HepG2 (cell line): Measurements from ENCODE around the gene ZNHIT1. TPM values are rescaled to one million over a fixed set of nuclear protein-coding genes. Genes with fewer than 3 reads are reported as not detected.

Source experiments
- ATF7-NPFF ChIP-seq: sonication (generic); formaldehyde crosslinking; IDR thresholded peaks from 2 replicates; pipeline ENCODE4 v1.8.1; 2023; ENCODE audit warnings: mild to moderate bottlenecking, low read depth, missing genetic modification reagents, moderate library complexity
- CAMTA2 ChIP-seq: sonication (generic); formaldehyde crosslinking; IDR thresholded peaks from 2 replicates; pipeline ENCODE4 v1.4.0; 2020; ENCODE audit warnings: mild to moderate bottlenecking, missing genetic modification reagents, borderline replicate concordance
- CBX2 ChIP-seq, 2 experiments: fragments of 200-600 bp in 1 of 2; sonication (generic); formaldehyde crosslinking in 1 of 2; IDR thresholded peaks; 2 replicates each; pipeline versions ENCODE4 v1.7.0 to v1.8.1; 2018 to 2022; ENCODE audit warnings: low read depth in 2 of 2, low read length in 1 of 2, mild to moderate bottlenecking in 1 of 2, missing genetic modification reagents in 1 of 2
- CENPX ChIP-seq: sonication (generic); formaldehyde crosslinking; IDR thresholded peaks from 2 replicates; pipeline ENCODE4 v1.9.0; 2021; ENCODE audit warnings: mild to moderate bottlenecking, missing genetic modification reagents, moderate library complexity
- HHEX ChIP-seq: IDR thresholded peaks from 2 replicates; pipeline ENCODE4 v1.6.1; 2016; ENCODE audit warnings: control low read depth
- ISL2 ChIP-seq: sonication (generic); formaldehyde crosslinking; IDR thresholded peaks from 2 replicates; pipeline ENCODE4 v1.5.0; 2020; ENCODE audit warnings: missing genetic modification reagents
- LRRFIP1 ChIP-seq: sonication (generic); formaldehyde crosslinking; conservative IDR thresholded peaks from 2 replicates; pipeline ENCODE4 v1.4.0; 2020; ENCODE audit warnings: missing genetic modification reagents
- MIER3 ChIP-seq: IDR thresholded peaks from 2 replicates; pipeline ENCODE4 v1.6.1; 2016; ENCODE audit warnings: missing compliant biosample characterization, borderline replicate concordance
- PAWR ChIP-seq: sonication (generic); formaldehyde crosslinking; IDR thresholded peaks from 2 replicates; pipeline ENCODE4 v1.4.0; 2020; ENCODE audit warnings: missing genetic modification reagents, mild to moderate bottlenecking, borderline replicate concordance
- U2AF1 ChIP-seq: fragments of 200-400 bp; formaldehyde crosslinking; optimal IDR thresholded peaks from 2 replicates; pipeline ENCODE3; 2017; ENCODE audit warnings: mild to moderate bottlenecking, low read depth, low read length
- ZNF407 ChIP-seq: sonication (generic); formaldehyde crosslinking; IDR thresholded peaks from one replicate; pipeline ENCODE4 v1.5.1; 2020; ENCODE audit warnings: mild to moderate bottlenecking, missing genetic modification reagents; ENCODE audit errors: not compliant biosample characterization
- polyA plus RNA-seq, 8 experiments: library from polyadenylated mRNA; depleted of rRNA in 3 of 8; stranded (reverse) in 7 of 8; unstranded in 1 of 8; fragments of >200 nt; fragmentation: Illumina TruSeq in 4 of 8; extraction: Trizol in 4 of 8; gene quantifications; 2 replicates each; pipeline versions ENCODE4 v1.2.1 to v1.2.3, GENCODE V29; 2011 to 2016; ENCODE audit warnings: low read depth in 4 of 8, missing spikeins in 1 of 8, mixed read lengths in 1 of 8; ENCODE audit not compliant: insufficient read depth in 1 of 8
- total RNA-seq, 5 experiments: library from RNA; depleted of rRNA; stranded (reverse); fragments of >200 nt; fragmentation: Illumina TruSeq; extraction: Trizol; gene quantifications; 2 replicates each; pipeline ENCODE4 v1.2.3, GENCODE V29; 2016; ENCODE audit warnings: low read depth in 1 of 5
- TF ChIP-seq, protein P1 (sequence below): sonication (generic); formaldehyde crosslinking; conservative IDR thresholded peaks from 2 replicates; pipeline ENCODE4 v1.4.0; 2020; ENCODE audit warnings: missing genetic modification reagents
- TF ChIP-seq, protein P2 (sequence below): IDR thresholded peaks from 2 replicates; pipeline ENCODE4 v1.6.1; 2012; ENCODE audit warnings: low read depth, low read length, improper control_type of control experiment
- TF ChIP-seq, protein P3 (sequence below): sonication (generic); formaldehyde crosslinking; IDR thresholded peaks from 2 replicates; pipeline ENCODE4 v1.4.0; 2020; ENCODE audit warnings: missing genetic modification reagents

The ZNHIT1 gene
- total and polyA plus RNA-seq, 2 of the 13 experiments (the other 11 are each of a cell fraction or from before 2014, with no cell fraction given), result 32.5 to 64.5 TPM

DNA sequence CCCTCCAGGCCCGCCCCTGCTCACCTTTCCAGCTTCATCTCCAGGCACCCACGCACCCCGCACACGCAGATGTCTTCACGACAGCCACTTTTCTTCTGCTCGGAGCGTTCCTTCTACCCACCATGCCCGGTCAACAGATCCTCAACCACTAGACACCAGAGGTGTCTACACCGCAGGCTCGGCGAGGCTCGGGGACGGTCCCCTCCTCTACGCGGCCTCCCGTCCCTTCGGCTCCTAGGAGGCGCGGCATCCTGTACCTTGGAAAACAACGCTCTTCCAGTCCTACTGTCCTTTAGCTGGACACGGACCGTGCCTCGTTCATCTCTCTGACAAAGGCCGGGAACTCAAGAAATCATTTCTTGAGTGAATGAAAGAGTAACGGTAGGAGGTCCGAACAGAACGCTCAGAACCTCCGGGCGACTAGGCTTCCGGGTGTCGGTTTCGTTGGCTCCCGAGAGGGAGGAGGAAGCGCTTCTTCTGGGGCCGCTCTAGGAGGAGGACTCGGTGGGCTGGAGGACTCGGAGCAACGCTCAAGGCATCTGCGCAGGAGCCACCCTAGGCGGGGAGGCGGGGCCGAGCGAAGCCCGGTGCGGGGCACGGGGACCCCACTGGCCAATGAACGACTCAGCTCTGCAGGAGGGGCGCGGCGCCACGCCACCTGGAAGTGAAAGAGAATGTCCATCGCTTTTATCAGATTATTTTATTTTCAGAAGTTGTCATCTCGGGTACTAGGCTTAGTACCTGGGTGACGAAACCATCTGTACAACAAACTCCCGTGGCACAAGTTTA is 34.1 kb downstream of the ZNHIT1 start (continued):
- TF ChIP-seq LRRFIP1, result no peak
- TF ChIP-seq CENPX (CRISPR knock-in tag), result no peak
- 0 out of 2 replicates have a peak, but pooled peaks have one; percentile 52 for TF ChIP-seq CAMTA2 (CRISPR knock-in tag)
- TF ChIP-seq ZNF407 (CRISPR knock-in tag), result no peak
- no peak for TF ChIP-seq ATF7-NPFF (CRISPR knock-in tag)
- peak; percentile 45; the same call in 1 of the 2 replicates for TF ChIP-seq ISL2
- no peak for TF ChIP-seq HHEX (CRISPR knock-in tag)
- no peak for TF ChIP-seq CBX2 (IDR thresholded peaks at IDR 0.05; ENCODE audit: low read depth, low read length)
- no peak for TF ChIP-seq CBX2 (CRISPR knock-in tag; IDR thresholded peaks at IDR 0.05; ENCODE audit: low read depth)
- TF ChIP-seq MIER3, result no peak; the same call in 1 of the 2 replicates
- TF ChIP-seq, protein P1, sequence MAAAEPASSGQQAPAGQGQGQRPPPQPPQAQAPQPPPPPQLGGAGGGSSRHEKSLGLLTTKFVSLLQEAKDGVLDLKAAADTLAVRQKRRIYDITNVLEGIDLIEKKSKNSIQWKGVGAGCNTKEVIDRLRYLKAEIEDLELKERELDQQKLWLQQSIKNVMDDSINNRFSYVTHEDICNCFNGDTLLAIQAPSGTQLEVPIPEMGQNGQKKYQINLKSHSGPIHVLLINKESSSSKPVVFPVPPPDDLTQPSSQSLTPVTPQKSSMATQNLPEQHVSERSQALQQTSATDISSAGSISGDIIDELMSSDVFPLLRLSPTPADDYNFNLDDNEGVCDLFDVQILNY, result no peak
- TF ChIP-seq U2AF1, result no peak
- no peak for TF ChIP-seq PAWR (CRISPR knock-in tag)
- TF ChIP-seq, protein P2, sequence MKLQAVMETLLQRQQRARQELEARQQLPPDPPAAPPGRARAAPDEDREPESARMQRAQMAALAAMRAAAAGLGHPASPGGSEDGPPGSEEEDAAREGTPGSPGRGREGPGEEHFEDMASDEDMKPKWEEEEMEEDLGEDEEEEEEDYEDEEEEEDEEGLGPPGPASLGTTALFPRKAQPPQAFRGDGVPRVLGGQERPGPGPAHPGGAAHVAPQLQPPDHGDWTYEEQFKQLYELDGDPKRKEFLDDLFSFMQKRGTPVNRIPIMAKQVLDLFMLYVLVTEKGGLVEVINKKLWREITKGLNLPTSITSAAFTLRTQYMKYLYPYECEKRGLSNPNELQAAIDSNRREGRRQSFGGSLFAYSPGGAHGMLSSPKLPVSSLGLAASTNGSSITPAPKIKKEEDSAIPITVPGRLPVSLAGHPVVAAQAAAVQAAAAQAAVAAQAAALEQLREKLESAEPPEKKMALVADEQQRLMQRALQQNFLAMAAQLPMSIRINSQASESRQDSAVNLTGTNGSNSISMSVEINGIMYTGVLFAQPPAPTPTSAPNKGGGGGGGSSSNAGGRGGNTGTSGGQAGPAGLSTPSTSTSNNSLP, result no peak; the same call in 1 of the 2 replicates
- TF ChIP-seq, protein P3, sequence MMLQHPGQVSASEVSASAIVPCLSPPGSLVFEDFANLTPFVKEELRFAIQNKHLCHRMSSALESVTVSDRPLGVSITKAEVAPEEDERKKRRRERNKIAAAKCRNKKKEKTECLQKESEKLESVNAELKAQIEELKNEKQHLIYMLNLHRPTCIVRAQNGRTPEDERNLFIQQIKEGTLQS (CRISPR knock-in tag), result no peak
